ENCODE measurements around the gene C12orf42.

The C12orf42 gene

GRCh38 chr12:103392722-103393121 is 103.0 kb downstream of the C12orf42 start:
- DNase-seq (no peak), ATAC-seq (ENCODE audit: insufficient read depth, low read depth) (no peak)
- Histone ChIP-seq H3K4me2 (ENCODE audit: insufficient read depth, low read length) (no peak overlapping the region), H3K9ac (ENCODE audit: low read depth, low read length) (no peak overlapping the region), H3K9me3 (ENCODE audit: insufficient read depth, low read length, severe bottlenecking) (no peaks in the 10 kb centered on the region), H4K20me1 (ENCODE audit: insufficient read depth, low read length) (no peaks in the 10 kb centered on the region), H3K4me3 (ENCODE audit: low read depth in 1 of 2, low read length in 2 of 2) (no peak overlapping the region), H3K4me1 (ENCODE audit: insufficient read depth, low read length) (no peaks in the 10 kb centered on the region), H3K79me2 (ENCODE audit: insufficient read depth, low read length) (no peaks in the 10 kb centered on the region), H3K27me3 (ENCODE audit: insufficient read depth, low read length, poor library complexity) (no peaks in the 10 kb centered on the region), H3K36me3 (ENCODE audit: insufficient read depth, low read length) (no peaks in the 10 kb centered on the region), H2AFZ (ENCODE audit: low read depth, low read length) (no peak overlapping the region), H3K27ac (ENCODE audit: low read length) (no peak overlapping the region)
- TF ChIP-seq CTCF (IDR thresholded peaks at IDR 0.05; ENCODE audit: borderline replicate concordance, extremely low read depth, low read length, poor library complexity, severe bottlenecking) (no peak), EZH2 (IDR thresholded peaks at IDR 0.05; ENCODE audit: borderline replicate concordance, low read depth, low read length, severe bottlenecking) (no peak)

GRCh38 chr12:103391103-103391502 is 104.7 kb downstream of the C12orf42 start:
- ATAC-seq (ENCODE audit: insufficient read depth, low read depth) (no peak), DNase-seq (no peak)
- no peak for TF ChIP-seq CTCF (IDR thresholded peaks at IDR 0.05; ENCODE audit: borderline replicate concordance, extremely low read depth, low read length, poor library complexity, severe bottlenecking)
- no peak for TF ChIP-seq EZH2 (IDR thresholded peaks at IDR 0.05; ENCODE audit: borderline replicate concordance, low read depth, low read length, severe bottlenecking)
- no peak overlapping the region for H3K4me2 ChIP-seq (ENCODE audit: insufficient read depth, low read length)
- no peaks in the 10 kb centered on the region for H3K4me1 ChIP-seq (ENCODE audit: insufficient read depth, low read length)
- no peak overlapping the region for H3K9ac ChIP-seq (ENCODE audit: low read depth, low read length)
- H3K27me3 ChIP-seq (ENCODE audit: insufficient read depth, low read length, poor library complexity) = no peaks in the 10 kb centered on the region
- no peaks in the 10 kb centered on the region for H3K36me3 ChIP-seq (ENCODE audit: insufficient read depth, low read length)
- H4K20me1 ChIP-seq (ENCODE audit: insufficient read depth, low read length) = no peaks in the 10 kb centered on the region
- H3K9me3 ChIP-seq (ENCODE audit: insufficient read depth, low read length, severe bottlenecking) = no peaks in the 10 kb centered on the region
- no peak overlapping the region for H2AFZ ChIP-seq (ENCODE audit: low read depth, low read length)
- H3K4me3 ChIP-seq (ENCODE audit: low read depth in 1 of 2, low read length in 2 of 2) = no peak overlapping the region
- H3K79me2 ChIP-seq (ENCODE audit: insufficient read depth, low read length) = no peaks in the 10 kb centered on the region
- H3K27ac ChIP-seq (ENCODE audit: low read length) = no peak overlapping the region

DNA sequence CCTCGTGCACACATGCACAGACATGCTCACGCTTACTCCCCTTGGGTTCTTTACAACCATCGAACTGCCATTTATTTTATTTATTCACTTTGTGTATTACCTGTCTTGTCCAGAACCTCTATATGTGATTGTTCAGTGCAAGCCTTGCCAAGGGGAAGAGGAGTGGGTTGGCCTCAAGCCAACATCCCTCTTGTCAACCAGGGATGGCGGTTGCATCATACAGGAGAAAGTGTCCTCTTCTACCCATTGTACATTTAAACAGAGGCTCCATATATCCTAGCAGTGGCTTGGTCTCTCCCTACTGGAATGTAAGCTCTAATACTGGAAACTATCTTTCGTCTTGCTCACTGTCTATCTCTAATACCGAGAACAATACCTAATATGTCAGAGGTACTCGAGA is 108.4 kb downstream of the C12orf42 start:
- Histone ChIP-seq H3K9ac (ENCODE audit: low read depth, low read length) (no peak overlapping the region), H3K79me2 (ENCODE audit: insufficient read depth, low read length) (no peaks in the 10 kb centered on the region), H3K36me3 (ENCODE audit: insufficient read depth, low read length) (no peaks in the 10 kb centered on the region), H3K27me3 (ENCODE audit: insufficient read depth, low read length, poor library complexity) (no peaks in the 10 kb centered on the region), H3K27ac (ENCODE audit: low read length) (no peak overlapping the region), H3K9me3 (ENCODE audit: insufficient read depth, low read length, severe bottlenecking) (no peaks in the 10 kb centered on the region), H3K4me1 (ENCODE audit: insufficient read depth, low read length) (no peaks in the 10 kb centered on the region), H3K4me2 (ENCODE audit: insufficient read depth, low read length) (no peak overlapping the region), H4K20me1 (ENCODE audit: insufficient read depth, low read length) (no peaks in the 10 kb centered on the region), H3K4me3 (ENCODE audit: low read depth in 1 of 2, low read length in 2 of 2) (no peak overlapping the region), H2AFZ (ENCODE audit: low read depth, low read length) (no peak overlapping the region)
- ATAC-seq (ENCODE audit: insufficient read depth, low read depth) (no peak), DNase-seq (no peak)
- TF ChIP-seq EZH2 (IDR thresholded peaks at IDR 0.05; ENCODE audit: borderline replicate concordance, low read depth, low read length, severe bottlenecking) (no peak), CTCF (IDR thresholded peaks at IDR 0.05; ENCODE audit: borderline replicate concordance, extremely low read depth, low read length, poor library complexity, severe bottlenecking) (no peak)

DNA sequence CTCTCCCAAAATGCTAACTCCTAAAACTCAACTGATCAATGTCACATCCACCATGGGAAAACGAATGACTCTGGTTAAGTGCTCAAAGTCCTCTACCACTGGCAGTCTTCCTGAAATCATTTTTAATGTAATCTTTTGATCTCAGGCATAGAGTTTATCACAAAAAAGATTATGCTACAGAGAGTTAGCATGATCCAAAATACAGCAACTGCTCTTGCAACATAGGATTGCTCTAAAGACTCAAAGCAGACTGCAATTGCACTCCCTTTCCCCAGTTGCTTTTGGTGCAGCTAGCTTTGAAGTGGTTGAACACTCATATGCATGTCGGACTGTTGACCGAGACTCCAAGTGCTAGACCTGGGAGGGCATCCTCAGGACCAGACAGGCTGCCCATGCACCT is 109.3 kb downstream of the C12orf42 start:
- Histone ChIP-seq H3K4me3 (ENCODE audit: low read depth in 1 of 2, low read length in 2 of 2) (no peak overlapping the region), H4K20me1 (ENCODE audit: insufficient read depth, low read length) (no peaks in the 10 kb centered on the region), H3K27ac (ENCODE audit: low read length) (no peak overlapping the region), H3K9ac (ENCODE audit: low read depth, low read length) (no peak overlapping the region), H3K4me2 (ENCODE audit: insufficient read depth, low read length) (no peak overlapping the region), H3K27me3 (ENCODE audit: insufficient read depth, low read length, poor library complexity) (no peaks in the 10 kb centered on the region), H3K79me2 (ENCODE audit: insufficient read depth, low read length) (no peaks in the 10 kb centered on the region), H3K4me1 (ENCODE audit: insufficient read depth, low read length) (no peaks in the 10 kb centered on the region), H2AFZ (ENCODE audit: low read depth, low read length) (no peak overlapping the region), H3K36me3 (ENCODE audit: insufficient read depth, low read length) (no peaks in the 10 kb centered on the region), H3K9me3 (ENCODE audit: insufficient read depth, low read length, severe bottlenecking) (no peaks in the 10 kb centered on the region)
- DNase-seq = no peak
- no peak for TF ChIP-seq CTCF (IDR thresholded peaks at IDR 0.05; ENCODE audit: borderline replicate concordance, extremely low read depth, low read length, poor library complexity, severe bottlenecking)
- TF ChIP-seq EZH2 (IDR thresholded peaks at IDR 0.05; ENCODE audit: borderline replicate concordance, low read depth, low read length, severe bottlenecking) = no peak
- no peak for ATAC-seq (ENCODE audit: insufficient read depth, low read depth)
